PFSK-1 (cell line): ENCODE measurements around the gene CPNE6.

ENCODE experiments used
- FOXP2 ChIP-seq: optimal IDR thresholded peaks from 2 replicates; pipeline ENCODE3; 2011; ENCODE audit warnings: borderline replicate concordance, control low read depth, inconsistent platforms; ENCODE audit not compliant: insufficient read depth; ENCODE audit errors: extremely low read length, extremely low read depth
- POLR2AphosphoS5 ChIP-seq: IDR thresholded peaks from 2 replicates; pipeline ENCODE4 v1.6.1; 2012; ENCODE audit warnings: low read depth, mild to moderate bottlenecking, control low read depth, low read length, moderate library complexity
- REST ChIP-seq, 2 experiments: IDR thresholded peaks; 2 replicates each; pipeline versions ENCODE4 v1.6.1 to v1.8.0; 2011 to 2012; ENCODE audit warnings: low read depth in 2 of 2, low read length in 2 of 2, control low read depth in 1 of 2, inconsistent platforms in 1 of 2, mild to moderate bottlenecking in 1 of 2, moderate library complexity in 1 of 2; ENCODE audit not compliant: insufficient read depth in 1 of 2
- SIN3A ChIP-seq: IDR thresholded peaks from 2 replicates; pipeline ENCODE4 v1.6.1; 2012; ENCODE audit warnings: mild to moderate bottlenecking, low read length, moderate library complexity, borderline replicate concordance; ENCODE audit not compliant: insufficient read depth
- TAF1 ChIP-seq: IDR thresholded peaks from 2 replicates; pipeline ENCODE4 v1.6.1; 2012; ENCODE audit warnings: low read length, control low read depth, borderline replicate concordance; ENCODE audit not compliant: insufficient read depth

The CPNE6 gene

DNA sequence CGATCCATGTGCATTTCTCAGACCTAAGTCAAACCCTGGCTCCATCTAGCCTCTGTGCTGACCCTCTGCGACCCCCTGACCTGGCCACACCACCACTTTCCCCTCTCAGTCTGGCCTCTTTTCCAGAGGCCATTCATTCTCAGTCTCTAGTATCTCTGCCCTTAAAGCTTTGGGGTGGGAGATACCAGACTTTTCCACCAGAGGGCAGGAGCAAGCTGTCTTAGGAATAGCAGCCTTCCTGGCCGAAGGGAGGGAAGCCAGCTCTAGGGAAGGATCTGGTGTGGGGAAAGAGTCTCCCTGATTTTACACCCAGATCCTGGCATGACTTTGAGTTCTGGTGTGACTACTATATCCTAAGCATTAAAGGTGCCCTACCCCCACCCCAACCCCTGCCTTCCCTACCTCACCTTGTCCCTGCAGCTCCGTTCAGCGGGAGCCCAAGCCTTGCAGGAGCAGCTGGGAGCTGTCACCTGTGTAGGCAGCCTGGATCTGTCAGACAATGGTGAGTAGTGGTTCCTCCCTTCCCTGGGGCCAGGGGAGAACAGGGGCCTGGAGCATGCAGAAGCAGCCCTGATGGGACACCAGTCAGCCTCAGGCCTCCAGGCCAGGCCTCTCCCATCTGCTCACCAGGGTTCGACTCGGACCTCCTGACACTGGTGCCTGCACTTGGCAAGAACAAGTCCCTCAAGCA, 13.0 kb upstream of the CPNE6 start:
- TF ChIP-seq FOXP2 (no peak), POLR2AphosphoS5 (no peak), TAF1 (no peak), SIN3A (no peak), REST (IDR thresholded peaks at IDR 0.05; ENCODE audit: insufficient read depth in 1 of 2, low read depth in 2 of 2, low read length in 2 of 2) (no peak)

DNA sequence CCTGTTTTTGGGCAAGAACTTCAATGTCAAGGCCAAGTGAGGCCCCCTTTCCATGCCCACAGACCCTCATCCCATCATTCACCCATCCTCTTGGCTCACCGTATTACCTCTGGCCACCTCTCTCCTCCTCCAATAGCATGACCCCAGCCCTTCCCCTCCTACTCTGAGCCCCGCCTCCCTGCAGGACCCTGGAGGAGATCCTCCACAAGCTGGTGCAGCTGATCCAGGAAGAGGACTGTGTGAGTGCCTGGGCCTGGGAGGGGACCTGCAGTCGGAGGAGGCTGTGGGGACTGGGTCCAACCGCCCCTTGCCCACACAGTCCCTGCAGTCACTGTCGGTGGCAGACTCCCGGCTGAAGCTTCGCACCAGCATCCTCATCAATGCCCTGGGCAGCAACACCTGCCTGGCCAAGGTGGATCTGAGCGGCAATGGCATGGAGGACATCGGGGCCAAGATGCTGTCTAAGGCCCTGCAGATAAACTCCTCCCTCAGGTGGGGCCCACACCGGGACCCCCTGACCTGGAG, 12.3 kb upstream of the CPNE6 start:
- TF ChIP-seq TAF1 (no peak), SIN3A (no peak), REST (IDR thresholded peaks at IDR 0.05; ENCODE audit: insufficient read depth in 1 of 2, low read depth in 2 of 2, low read length in 2 of 2) (no peak)

GRCh38 chr14:24059841-24060388, 11.4 kb upstream of the CPNE6 start:
- TF ChIP-seq FOXP2 (no peak), TAF1 (no peak), SIN3A (no peak), REST (IDR thresholded peaks at IDR 0.05; ENCODE audit: insufficient read depth in 1 of 2, low read depth in 2 of 2, low read length in 2 of 2) (no peak), POLR2AphosphoS5 (no peak)

DNA sequence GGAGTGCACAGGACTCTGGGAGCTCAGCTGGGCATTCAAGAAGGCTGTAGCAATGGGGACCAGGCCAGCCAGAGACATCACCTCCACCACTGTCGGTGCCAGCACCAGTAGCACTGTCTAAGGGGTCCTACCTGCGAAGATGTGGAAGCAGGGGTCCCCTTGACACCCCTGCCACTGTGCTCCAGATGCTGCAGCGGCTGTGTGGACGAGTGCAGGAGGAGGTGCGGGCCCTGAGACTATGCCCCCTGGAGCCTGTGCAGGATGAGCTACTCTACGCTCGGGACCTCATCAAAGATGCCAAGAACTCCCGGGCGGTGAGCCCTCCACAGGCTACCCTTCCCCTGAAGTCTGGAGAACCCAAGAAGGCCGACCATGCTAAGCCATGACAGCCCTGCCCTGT, 10.9 kb upstream of the CPNE6 start:
- no peak for TF ChIP-seq FOXP2
- TF ChIP-seq REST (IDR thresholded peaks at IDR 0.05; ENCODE audit: insufficient read depth in 1 of 2, low read depth in 2 of 2, low read length in 2 of 2), result no peak
- no peak for TF ChIP-seq POLR2AphosphoS5
- TF ChIP-seq TAF1, result no peak
- TF ChIP-seq SIN3A, result no peak
